ENCODE data around the gene HES2.
"Not testable (repeated sequence)": the region's sequence is repeated elsewhere in the genome, so short reads cannot be mapped to it uniquely, and the experiment has no call there.

Gene HES2

GRCh38 chr1:6419804-6420453 lies at the start of gene HES2:
TSS of gene HES2 (minus strand) at chr1:6419919. CDS start at chr1:6419820, 99 bp downstream.
- peak; percentile 35 for DNase-seq (ENCODE audit: low spot score)

- no peak for DNase-seq (ENCODE audit: low spot score)
Measured at GRCh38 chr1:6468729-6469461, 49.2 kb upstream of the HES2 start.

GRCh38 chr1:6467744-6468688 lies 48.3 kb upstream of the HES2 start:
- no peak for DNase-seq (ENCODE audit: low spot score)

DNA sequence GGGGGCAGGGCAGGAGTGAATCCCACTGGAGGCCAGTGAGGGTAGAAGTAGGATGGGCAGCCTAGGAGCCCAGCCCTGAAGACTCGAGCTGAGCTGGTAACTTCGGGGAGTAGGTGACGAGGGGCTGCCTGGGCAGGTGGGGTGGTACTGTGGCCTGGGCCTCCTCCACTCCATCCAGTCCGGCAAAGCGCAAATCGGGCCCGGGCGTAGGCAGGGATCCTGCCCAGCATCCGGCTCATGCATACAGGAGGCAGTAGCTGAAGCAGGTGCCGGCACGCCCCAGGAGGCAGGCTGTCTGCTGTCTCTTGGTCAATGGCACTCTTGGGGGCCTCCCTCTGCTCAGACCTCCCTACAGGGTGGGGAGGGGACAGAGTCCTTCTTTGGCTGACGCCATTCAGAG lies 47.5 kb upstream of the HES2 start:
- DNase-seq (ENCODE audit: low spot score): no peak

GRCh38 chr1:6466751-6467150 lies 47.0 kb upstream of the HES2 start:
- DNase-seq (ENCODE audit: low spot score): no peak

- DNase-seq (ENCODE audit: low spot score): no peak
Measured at GRCh38 chr1:6466023-6466422, 46.3 kb upstream of the HES2 start, which contains the start of gene TNFRSF25. TSS of gene TNFRSF25 (minus strand) at chr1:6466173. CDS start at chr1:6466107, 66 bp downstream.

- no peak for DNase-seq (ENCODE audit: low spot score)
Measured at GRCh38 chr1:6465461-6466005, 45.8 kb upstream of the HES2 start.

- no peak for DNase-seq (ENCODE audit: low spot score)
Measured at GRCh38 chr1:6464915-6465314, 45.2 kb upstream of the HES2 start.

GRCh38 chr1:6464514-6464836 lies 44.8 kb upstream of the HES2 start:
- DNase-seq (ENCODE audit: low spot score): no peak

- DNase-seq (ENCODE audit: low spot score): no peak
Measured at GRCh38 chr1:6463120-6463412, 43.3 kb upstream of the HES2 start.

- no peak for DNase-seq (ENCODE audit: low spot score)
Measured at GRCh38 chr1:6462412-6463119, 42.8 kb upstream of the HES2 start.

GRCh38 chr1:6461538-6462411 lies 42.1 kb upstream of the HES2 start:
- no peak for DNase-seq (ENCODE audit: low spot score)

- no peak for DNase-seq (ENCODE audit: low spot score)
Measured at GRCh38 chr1:6461051-6461530, 41.4 kb upstream of the HES2 start.

DNA sequence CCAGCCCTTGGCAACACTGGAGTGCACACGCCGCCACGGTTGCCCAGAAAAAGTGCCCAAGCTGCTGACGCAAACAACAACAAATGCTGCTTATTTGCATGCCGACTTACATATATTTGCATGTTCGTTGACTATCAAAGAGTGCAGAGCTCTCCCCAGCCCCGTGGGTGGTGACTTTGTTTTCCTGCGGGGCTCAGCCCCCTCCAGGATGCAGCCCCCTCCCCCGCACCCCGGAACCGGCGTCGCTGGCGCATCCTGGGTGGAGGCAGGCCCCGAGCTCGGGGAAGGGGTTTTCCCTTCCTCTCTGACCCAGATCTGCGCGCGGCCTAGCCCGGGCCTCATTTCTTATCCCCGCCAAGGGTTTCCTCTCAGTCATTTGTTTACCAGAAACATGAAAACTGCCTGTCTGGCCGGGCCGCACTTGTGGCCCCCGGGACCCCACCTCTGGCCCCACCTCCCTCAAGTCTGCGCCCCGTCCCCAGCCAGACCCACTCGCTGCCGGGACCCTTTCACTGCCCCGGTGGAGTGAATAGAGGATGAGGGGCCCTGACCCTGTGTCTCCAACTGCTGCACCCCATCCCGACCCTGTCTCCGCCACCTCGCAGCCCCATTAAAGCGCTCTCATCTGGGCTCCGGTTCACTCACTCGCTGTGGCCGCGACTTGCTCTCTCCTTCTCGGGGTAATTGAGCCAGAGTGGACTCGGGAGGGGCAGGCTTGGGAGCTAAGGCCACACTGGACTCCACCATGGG lies 40.8 kb upstream of the HES2 start:
- no peak for DNase-seq (ENCODE audit: low spot score)

DNA sequence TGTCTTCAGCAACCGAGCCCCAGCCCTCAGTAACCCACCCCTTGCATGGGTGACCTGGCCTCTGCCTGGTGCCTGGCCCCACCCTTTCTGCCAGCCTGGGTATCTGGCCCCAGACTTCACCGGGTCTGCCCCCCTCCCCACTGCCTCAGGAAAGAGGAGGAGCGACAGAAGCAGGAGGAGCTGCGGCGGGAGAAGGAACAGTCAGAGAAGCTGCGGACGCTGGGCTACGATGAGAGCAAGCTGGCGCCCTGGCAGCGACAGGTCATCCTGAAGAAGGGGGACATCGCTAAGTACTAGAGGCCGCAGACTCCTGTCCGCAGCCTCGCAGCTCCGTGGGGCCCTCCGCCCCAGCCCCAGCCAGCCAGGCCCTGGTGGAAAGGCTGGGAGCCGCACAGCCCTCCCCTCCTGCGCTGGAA lies 40.1 kb upstream of the HES2 start:
- DNase-seq (ENCODE audit: low spot score): no peak

DNA sequence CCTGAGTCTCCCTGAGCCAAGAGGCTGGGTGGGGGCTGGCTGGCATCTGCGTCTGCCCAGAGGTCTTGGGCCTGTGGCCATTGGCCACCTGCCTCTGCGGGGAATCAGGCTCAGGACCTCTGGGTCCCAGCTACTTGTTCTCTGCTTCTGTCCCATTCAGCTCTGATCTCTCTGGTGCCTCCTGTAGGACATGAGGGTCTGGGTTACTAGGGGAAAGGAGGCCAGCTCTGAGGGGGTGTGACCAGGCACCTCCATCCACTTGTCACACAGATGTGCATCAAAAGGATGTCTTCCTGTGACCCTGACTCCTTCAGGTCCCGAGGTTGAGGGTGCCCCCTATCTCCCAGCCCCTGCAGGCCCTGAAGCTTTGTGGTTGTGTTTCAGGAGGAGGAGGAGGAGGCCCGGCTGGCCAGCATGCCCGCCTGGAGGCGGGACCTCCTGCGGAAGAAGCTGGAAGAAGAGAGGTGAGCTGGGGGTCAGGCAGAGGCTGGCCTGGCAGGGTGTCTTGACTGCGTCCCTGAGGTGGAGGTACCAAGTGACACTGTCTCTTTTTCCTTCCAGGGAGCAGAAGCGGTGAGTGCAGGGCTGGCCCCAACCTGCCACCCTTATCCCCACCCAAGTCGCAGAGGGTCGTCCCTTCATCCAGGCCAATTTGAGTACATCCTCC lies 37.2 kb upstream of the HES2 start:
- no peak for DNase-seq (ENCODE audit: low spot score)

DNA sequence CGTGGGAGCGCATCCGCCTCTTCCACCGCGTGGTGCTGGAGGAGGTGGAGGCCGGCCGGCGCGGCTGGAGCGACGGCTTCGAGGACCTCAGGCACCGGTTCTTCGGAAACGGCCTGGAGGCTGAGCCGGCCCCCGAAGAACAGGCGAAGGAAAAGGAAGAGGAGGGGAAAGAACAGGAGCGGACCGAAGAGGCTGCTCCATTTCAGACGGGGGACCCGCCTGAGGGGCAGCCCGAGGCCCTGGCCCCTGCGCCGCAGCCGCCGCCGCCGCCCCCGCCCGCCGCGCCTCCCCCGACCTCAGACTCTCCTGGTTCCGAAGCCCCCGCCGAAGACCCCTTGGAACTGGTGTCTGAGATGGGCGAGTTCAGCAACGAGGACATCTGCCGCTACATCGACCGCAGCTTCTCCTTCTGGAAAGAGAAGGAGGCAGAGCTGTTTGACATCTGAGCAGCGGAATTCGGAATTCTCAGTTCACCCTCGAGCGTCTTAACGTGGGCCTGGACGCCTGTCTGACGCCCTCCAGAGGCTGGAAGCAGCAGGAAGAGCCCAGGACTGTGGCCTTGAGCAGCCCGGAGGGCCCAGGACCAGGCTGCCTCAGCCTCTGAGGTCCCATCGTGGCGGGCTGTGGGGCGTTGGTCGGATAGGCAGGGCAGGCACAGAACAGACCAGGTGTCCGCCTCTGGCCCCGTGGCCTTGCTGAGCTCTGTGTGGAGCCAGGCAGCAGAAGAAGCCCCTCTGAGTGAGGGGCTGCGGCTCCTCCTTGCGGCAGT lies 36.2 kb upstream of the HES2 start:
- DNase-seq (ENCODE audit: low spot score): not testable (repeated sequence)

DNA sequence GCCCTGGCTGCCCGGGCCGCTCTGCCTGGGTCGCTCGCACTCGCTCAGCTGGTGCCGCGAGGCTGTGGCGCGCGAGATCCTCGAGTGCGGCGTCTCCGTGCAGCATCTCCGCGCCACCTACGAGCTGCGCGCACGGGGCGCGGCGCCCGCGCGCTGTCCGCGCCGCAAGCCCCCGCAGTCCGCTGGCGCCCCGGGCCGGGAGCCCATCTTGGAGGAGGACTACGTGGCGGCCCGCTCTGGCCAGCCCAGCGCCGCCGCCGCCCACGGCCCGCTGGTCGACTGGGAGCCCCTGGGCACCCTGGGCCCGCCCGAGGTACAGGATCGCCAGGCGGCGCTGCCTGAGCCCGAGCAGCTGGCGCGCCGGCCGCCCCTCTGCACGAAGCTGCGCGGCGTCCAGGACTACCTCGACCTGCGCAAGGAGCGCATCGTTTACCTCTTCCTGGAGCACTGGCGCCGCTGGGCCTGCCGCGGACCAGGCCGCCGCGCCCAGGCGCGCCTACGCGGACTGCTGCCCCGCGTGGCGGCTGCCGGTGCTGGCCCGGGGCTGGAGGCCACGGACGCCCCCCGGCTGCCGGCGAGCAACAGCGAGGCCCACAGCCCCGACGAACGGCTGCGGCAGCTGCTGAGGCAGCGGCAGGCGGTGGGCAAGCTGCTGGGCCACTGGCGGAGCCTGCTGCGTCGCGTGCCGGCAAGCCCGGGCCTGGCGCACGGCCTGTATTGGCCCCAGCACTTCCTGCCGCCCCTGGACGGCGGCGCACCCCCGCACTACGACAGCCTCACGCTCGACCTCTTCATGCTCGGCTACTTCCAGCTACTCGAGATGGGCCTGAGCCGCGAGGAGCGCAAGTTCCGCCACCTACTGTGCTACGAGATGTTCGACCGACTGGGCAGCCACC lies 35.4 kb upstream of the HES2 start:
- DNase-seq (ENCODE audit: low spot score): no peak

Data from AG08395 (cell line).